NCI-H1092 (cell line): ENCODE measurements around the gene IFITM5.
"Not testable (repeated sequence)": the region's sequence is repeated elsewhere in the genome, so short reads cannot be mapped to it uniquely, and the experiment has no call there.

Source experiments
- DNase-seq: peaks from one replicate; lab custom pipeline; 2025; lab: John Stamatoyannopoulos, UW

IFITM5 gene

DNA sequence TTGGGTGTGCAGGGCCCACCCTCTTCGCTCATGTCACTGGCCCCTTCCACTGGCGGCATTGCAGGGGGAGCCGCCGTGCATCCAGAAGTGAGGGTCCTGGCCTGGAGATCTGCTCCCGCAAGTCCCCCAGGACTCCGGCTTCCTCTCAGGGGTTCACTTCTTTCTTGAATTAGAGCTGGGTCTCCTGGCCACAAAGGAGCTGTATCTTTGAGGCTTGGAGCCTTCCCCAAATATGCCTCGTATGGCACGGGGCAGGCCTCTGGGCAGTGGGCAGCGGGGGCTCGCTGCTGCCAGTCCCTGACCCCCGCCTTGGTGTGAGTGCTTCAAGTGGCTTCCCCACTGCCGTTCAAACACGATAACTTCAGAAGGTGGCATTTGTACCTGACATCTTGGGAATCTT lies 28.7 kb upstream of the IFITM5 start:
- DNase-seq: no peak

DNA sequence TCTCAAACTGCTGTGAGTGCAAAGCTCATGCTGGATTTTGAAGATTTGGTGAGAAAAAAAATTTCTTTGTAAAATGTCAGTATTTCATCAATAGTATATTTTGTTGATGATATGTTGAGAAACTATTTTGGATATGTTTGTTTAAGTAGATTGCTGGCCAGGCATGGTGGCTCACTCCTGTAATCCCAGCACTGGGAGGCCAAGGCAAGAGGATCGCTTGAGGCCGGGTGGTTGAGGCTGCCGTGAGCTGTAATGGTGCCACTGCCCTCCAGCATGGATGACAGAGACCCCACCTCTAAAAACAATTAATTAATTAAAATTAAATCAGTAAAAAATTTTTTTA lies 28.2 kb upstream of the IFITM5 start:
- DNase-seq: no peak

DNA sequence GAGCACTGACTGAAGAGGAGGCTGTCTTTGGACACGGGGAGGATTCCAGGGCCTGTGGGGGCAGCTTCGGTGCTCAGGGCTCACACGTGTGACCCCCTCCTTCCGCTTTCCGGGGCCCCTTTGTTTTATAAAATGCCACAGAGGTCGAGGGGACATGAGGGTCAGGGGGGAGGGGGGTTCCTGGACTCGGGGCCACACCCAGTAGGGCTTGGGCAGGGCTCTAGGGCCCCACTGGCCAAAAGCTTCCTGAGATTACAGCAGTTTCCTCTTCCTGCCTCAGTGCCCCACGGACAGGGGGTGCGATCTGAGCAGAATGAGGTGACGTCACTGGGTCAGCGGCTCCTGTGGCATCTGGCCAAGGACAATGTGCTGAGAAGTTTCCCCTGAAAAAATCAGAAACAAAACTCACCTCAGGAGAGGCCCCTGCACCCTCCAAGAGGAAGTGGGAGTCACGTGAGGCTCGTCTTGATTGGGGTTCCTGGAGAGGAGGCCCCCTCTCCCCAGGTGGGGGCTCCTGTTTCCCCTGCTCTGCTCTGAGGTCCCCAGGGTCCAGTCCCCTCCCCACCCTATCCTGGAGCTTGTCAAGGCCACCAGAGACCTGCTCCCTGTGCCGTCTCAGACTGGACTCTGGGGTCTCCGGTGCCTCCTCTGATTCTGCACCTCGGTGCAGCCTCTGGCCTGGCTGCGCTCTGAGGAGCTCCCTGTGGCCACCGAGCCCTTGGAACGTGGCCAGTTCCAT lies 27.7 kb upstream of the IFITM5 start:
- no peak for DNase-seq

DNA sequence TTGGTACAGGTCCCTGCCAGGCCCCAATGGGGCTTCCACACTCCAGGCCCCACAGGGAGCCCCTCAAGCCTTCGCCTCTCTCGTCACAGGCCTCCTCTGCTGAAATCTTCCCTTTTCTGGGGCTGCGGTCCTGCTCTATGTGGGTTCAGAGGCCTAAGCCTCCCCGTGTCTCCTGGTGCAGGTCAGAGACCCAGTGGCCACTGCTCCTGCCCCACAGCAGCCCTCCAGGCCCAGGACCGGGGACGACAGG lies 27.2 kb upstream of the IFITM5 start:
- no peak for DNase-seq

DNA sequence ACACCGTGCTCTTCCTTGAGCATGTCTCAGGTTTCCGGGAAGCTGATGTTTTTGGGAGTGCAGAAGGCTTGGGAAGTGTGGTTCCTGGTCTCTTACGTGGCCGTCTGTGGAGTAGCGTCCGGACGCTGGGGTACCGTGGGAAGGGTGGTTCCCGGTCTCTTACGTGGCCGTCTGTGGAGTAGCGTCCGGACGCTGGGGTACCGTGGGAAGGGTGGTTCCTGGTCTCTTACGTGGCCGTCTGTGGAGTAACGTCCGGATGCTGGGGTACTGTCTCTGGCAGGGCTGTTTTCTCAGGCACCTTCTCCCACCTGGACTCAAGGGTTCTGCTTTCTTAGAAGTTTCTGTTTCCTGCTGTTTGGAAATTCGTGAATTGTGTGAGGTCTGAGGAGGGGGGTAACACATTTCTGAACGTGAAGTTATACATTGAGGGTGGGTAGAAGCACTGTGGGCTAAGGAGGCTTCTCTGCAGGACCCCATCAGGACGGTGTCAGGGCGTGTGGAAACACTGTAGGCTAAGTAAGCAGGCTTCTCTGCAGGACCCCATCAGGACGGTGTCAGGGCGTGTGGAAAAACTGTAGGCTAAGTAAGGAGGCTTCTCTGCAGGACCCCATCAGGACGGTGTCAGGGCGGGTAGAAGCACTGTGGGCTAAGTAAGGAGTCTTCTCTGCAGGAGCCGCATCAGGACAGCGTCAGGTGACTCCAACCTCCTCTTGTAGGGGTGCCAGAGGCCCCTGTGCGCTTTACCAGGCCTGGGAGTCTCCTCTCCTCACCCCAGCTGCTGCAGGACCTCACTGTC lies 26.7 kb upstream of the IFITM5 start:
- no peak for DNase-seq

DNA sequence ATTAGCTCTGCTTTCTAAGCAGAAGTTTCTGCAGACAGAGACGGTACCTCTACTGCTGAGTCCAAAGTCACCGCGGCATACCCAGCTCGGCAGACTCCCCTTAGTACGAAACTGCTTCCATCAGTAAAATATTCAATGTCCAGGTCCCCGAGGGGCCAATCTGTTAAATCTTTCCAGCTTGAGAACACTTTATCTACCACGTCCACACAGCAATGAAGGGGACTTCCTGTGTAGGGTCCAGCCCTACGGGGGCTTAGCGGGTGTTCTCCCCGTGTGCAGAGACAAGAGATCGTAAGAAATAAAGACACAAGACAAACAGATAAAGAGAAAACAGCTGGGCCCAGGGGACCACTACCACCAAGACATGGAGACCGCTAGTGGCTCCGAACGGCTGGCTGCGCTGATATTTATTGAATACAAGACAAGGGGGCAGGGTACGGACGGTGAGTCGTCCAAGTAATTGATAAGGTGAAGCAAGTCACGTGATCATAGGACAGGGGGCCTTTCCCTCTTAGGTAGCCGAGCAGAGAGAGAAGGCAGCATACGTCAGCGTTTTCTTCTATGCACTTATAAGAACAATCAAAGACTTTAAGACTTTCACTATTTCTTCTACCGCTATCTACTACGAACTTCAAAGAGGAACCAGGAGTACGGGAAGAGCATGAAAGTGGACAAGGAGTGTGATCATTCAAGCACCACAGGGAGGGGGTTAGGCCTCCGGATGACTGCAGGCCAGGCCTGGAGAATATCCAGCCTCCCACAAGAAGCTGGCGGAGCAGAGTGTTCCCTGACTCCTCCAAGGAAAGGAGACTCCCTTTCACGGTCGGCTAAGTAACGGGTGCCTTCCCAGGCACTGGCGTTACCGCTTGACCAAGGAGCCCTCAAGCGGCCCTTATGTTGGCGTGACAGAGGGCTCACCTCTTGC lies 25.5 kb upstream of the IFITM5 start:
- DNase-seq: not testable (repeated sequence)

DNA sequence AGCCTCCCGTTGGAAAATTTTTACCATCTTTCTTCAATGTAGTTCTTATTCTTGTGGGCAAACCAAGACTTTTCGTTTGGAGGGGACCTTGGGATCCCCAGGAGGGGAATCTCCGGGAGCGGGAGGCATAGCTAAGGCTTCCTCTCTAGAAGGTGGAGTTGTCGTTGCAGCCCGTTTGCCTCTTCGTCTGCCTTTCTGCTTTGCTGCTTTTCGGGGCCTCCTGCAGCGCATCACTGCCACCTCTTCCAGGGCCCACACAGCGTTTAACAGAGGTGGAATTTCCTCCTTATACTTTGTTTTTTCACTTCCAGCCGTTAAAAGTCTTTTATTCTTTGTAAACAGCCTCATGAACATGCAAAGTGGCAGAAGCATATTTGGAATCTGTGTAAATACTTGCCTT lies 24.8 kb upstream of the IFITM5 start:
- DNase-seq: no peak

DNA sequence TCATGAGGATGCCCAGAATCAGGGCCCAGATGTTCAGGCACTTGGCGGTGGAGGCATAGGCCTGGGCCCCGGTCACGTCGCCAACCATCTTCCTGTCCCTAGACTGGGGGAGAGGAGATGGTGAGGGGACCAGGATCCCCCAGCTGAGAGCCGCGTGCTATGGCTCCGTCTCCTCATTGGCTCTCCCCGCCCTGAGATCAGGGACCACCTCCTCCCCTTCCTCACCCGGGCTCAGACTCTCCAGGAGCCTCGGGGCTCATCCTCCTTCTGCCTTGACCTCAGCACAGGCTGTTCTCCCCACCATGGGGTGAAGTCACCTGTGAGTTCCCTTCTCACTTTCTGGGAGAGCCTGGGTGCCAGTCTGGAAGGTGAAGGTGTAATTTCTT lies 20.6 kb upstream of the IFITM5 start:
- DNase-seq: not testable (repeated sequence)

DNA sequence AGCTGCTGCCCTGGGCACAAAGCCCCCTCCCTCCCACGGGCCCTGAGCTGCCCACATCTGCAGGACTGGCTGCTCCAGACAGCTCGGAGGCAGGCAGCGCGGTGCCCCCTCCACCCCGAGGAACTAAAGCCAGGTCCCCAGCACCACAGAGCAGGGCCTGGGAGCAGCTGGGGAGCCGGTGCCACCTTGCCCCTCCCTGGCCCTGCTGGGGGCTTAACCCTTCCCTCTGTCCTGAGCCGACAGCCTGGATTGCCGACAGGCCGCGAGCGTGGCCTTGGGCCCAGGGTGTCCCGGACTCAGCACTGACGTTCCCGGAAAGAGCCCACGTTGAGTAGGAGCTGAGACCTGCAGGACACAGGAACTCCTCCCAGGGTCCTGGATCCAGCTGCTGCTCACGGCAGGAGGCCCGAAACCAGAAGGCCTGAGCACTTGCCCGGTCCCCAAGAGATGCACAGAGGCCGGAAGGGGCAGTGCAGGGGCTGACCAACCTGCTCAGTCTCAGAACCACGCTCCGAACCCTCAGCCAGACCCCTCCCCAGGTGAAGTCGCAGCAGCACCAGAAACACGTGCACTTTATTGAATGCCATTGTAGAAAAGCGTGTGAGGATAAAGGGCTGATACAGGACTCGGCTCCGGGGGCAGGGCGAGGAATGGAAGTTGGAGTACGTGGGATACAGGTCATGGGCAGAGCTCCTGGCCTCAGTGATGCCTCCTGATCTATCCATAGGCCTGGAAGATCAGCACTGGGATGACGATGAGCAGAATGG lies 20.0 kb upstream of the IFITM5 start:
- not testable (repeated sequence) for DNase-seq

DNA sequence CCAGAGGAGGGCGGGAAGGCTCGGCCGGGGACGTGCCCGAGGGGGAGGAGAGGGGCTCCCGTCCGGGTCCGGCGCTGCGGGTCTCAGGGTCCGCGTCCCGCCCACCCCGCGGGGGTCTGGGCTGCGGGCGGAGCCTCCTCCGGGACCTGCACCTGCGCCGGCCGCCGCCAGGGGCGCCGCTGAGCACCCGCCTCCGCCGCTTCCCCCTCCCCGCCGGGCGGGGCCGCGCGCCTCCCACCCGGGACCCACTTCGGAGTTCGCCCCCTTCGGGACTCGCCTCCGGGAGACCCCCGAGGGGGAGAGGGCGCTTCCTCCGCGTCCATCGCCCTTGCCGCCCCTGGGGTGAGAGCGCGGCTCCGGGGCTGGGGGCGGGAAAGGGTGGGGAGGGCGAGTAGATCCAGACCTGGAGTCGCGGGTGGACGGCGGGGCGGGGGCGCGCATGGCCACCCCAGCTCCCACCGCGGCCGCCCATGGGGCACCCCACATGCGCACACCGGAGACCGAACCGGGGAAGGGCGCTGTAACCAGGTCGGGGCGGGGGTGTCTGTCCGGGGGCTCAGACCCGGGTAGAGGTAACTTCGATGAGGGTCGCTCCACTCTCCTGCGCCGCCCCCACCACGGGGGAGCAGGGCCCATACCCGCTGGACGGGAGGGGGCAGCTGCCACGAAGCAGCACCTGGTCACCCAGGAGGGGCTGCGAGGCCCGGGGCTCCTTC lies 19.2 kb upstream of the IFITM5 start:
- DNase-seq: not testable (repeated sequence)

DNA sequence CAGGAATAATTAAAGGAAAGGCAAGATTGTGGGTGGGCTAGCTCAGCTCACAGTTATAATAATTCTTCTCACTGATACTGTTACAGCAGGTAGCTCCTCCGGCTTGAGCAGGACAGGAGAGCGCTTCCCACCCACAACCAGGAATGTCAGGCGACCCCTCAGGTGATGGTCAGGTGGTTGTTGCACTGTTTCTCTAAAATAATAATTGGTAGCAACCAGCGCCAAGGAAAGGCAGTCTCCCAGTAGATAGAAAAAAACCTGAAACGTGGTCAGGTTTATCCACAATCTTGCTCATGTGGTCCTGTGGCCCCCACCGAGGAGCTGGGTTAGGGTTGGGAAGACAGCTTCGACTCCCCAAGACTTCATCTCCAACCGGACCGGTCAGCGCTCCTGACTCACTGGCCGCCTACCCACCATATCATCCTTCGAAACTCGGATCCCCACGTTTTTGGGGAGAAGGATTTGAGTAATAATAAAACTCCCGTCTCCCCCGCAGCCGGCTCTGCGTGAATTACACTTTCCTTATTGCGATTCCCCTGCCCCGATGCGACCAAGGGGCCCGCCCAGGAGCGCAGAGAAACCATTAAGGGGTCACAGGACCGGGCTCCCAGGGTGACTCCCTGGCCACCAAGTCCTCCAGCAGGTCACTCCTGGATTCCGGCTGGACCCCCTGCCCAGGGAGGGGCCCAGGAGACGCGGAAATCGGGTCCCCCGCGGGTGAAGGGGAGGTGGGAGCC lies 18.5 kb upstream of the IFITM5 start:
- not testable (repeated sequence) for DNase-seq

DNA sequence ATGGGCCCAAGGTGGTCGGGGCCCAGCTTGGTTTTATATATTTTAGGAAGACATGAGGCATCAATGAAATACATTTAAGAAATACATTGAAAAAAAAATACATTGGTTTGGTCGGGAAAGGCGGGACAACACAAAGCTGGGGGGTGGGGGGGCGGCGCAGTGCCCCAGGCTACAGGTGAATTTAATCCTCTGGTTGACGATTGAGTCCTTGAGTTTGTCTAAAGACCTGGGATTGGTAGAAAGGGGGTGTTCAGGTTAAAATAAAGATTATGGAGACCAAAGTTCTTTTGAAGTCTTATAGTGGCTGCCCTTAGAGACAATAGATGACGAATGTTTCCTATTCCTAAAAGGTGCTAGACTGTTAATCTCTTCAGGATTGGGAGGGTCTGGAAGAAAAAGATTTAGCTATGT lies 17.6 kb upstream of the IFITM5 start:
- DNase-seq: no peak

DNA sequence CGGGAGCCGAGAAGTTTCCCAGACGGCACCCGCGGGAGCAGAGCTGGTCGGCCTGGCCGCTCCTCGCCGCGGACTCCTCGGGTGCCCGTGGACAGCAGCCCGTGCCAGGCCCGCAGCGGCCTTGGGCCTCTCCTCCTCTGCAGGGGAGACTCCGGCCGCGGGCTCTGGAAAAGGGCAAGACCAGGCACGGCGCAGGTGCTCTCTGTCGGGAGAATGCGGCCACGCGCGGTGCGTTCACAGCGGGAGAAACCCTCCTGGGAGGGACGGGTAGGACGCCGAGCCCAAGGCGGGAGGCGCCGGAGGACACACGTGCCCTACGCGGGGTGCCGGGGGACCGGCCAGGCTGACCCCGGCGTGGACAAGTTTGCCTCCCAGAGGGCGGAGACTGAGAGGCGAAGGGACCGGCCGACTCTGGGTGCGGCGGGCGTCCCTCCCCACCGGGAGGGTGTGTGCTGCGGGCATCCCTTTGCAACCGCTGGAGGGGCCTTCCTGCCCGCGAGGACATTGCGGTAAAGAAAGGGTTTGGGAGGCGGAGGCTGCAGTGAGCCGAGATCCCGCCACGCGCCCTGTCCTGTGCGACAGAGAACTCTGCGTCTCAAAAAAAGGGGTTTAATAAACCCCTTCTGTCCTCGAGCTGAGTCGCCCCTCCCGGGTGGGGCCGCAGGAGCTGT lies 16.8 kb upstream of the IFITM5 start:
- DNase-seq: no peak

DNA sequence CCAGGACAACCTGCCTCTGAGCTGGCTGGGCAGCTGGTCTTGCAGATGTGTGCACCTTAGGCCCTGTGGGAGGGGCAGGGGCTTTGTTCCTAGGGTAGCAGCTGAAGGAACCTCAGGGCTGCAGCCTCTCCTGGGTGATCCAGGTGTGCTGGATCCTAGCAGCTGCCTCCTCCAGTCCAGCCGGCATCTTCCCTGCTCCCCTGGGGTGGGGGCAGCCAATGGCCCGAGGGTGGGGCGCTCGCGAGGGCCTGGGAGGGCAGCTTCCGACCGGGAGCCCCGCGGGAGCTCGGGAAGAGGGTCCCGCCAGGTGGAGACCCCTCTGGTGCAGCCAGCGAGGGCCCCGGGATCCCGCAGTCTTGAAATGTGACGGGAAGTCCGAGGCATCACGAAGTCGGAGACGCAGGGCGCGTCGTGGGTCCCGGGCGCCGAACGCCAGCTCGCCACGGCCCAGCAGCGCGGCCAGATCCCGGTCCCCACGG lies 16.2 kb upstream of the IFITM5 start:
- DNase-seq: no peak

DNA sequence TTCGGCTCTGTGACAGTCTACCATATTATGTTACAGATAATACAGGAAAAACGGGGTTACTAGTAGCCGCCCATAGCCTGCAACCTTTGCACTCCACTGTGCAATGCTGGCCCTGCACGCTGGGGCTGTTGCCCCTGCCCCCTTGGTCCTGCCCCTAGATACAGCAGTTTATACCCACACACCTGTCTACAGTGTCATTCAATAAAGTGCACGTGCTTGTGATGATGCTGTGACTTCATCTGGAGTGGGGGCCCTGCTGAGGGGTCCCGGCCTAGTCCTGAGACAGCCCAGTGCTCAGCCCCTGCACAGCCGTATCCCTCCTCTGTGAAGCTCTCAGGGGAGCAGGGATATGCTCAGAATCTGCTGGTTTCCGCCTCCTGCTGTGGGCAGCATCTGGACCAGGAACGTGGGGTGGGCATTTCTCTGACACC lies 15.7 kb upstream of the IFITM5 start:
- no peak for DNase-seq

DNA sequence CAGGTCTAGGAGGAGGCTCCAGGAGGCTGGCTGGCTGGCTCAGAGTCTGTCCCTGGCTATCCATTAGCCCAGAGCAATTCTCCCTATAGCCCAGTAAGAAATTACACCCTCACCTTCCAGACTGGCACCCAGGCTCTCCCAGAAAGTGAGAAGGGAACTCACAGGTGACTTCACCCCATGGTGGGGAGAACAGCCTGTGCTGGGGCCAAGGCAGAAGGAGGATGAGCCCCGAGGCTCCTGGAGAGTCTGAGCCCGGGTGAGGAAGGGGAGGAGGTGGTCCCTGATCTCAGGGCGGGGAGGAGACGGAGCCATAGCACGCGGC lies 15.2 kb upstream of the IFITM5 start:
- DNase-seq: not testable (repeated sequence)

DNA sequence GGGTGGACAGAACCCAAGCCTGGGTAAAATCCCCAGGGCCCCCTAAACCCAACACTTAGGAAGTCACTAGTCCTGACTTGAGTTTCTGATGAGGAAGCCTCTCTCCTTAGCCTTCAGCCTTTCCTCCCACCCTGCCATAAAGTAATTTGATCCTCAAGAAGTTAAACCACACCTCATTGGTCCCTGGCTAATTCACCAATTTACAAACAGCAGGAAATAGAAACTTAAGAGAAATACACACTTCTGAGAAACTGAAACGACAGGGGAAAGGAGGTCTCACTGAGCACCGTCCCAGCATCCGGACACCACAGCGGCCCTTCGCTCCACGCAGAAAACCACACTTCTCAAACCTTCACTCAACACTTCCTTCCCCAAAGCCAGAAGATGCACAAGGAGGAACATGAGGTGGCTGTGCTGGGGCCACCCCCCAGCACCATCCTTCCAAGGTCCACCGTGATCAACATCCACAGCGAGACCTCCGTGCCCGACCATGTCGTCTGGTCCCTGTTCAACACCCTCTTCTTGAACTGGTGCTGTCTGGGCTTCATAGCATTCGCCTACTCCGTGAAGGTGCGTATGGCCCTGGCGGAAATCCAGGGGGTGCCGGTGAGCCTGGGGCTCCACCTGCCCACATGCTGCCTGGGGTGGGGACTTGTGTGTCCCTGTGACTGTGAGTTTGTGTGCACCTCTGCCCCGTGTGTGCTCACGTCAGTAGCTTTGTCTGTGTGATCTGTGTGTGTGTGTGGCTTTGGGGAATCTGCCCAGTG lies 14.6 kb upstream of the IFITM5 start, which contains the start of gene IFITM1:
Gene IFITM1 (plus strand): TSS at position 254 of the 767 bp plus-strand sequence. CDS start 131 bp downstream, at position 385.
- DNase-seq: no peak

DNA sequence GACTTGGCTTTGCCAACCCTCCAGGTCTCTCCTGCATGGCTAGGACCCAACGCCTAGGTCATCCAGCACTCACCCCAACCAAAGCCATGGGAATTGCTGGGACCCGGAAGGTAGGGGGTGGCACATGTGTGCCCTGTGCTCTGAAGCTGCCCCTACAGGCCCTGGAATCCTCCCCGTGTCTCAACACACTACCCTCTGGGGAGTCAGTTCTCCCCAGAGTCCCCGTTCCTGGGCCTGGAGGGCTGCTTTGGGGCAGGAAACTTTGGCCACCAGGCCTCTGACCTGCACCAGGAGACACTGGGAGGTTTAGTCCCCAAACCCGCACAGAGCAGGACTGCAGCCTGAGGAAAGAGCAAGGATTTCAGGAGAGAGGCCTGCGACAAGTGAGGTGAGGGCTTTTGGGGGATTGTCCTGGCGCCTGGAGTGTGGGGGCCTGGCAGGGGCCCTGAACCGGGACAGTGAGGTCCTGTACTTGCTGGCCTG lies 14.0 kb upstream of the IFITM5 start:
- DNase-seq: no peak
